ENCODE data around the gene MSL1. TPM values are rescaled to one million over a fixed set of nuclear protein-coding genes. Genes with fewer than 3 reads are reported as not detected.

The MSL1 gene
- total and polyA plus RNA-seq, 9 of the 15 experiments (the other 6 are each of a cell fraction or from before 2014, with no cell fraction given) = 13.8 to 120 (median 61.9) TPM

DNA sequence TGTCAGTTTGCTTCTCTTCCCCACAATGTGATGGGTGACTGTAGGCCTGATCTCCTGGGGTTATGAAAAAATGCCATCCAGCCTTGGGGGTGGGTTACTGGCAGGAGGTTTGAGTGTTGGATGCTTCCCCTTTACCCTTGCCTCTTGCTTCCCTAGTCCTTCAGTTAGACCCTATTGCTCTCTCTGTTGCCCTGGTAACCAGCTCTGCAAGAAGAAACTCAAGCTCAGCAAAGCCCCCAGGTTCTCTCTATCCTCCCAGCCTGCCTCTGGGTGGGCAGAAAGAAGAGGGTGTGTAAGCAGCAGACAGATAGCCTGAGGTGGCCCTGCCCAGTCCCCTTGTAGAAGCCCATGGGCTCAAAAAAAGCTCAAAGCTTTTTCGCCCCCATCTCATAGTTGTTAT is 52.7 kb downstream of the MSL1 start:
- Histone ChIP-seq H3K9me3 (replicated peaks; ENCODE audit: control insufficient read depth, insufficient read depth, low read depth, low read length) (no peaks in the 10 kb centered on the region), H2AFZ (ENCODE audit: low read depth, low read length) (no peak overlapping the region), H4K20me1 (replicated peaks; ENCODE audit: control insufficient read depth, insufficient read depth, low read length) (no peaks in the 10 kb centered on the region), H3K4me3 (no peak overlapping the region), H3K36me3 (ENCODE audit: control insufficient read depth, insufficient read depth, low read length) (peaks cover 48% of the 10 kb centered on the region), H3K4me2 (ENCODE audit: insufficient read depth, low read length) (no peak overlapping the region), H3K9ac (ENCODE audit: insufficient read depth in 1 of 2, low read depth in 2 of 2, low read length in 2 of 2) (no peak overlapping the region), H3K79me2 (ENCODE audit: control insufficient read depth, insufficient read depth, low read length) (no peaks in the 10 kb centered on the region), H3K27ac (ENCODE audit: extremely low read depth, low read depth, low read length) (no peak overlapping the region), H3K9me1 (ENCODE audit: control insufficient read depth, insufficient read depth, low read length) (peaks cover 5% of the 10 kb centered on the region), H3K4me1 (replicated peaks in 1 of 2; ENCODE audit: control insufficient read depth in 2 of 2, insufficient read depth in 2 of 2, low read length in 2 of 2) (peaks cover 10 to 23% of the 10 kb centered on the region in 2 experiments; a peak in 4 of 5 replicates), H3K27me3 (ENCODE audit: control insufficient read depth in 2 of 2, insufficient read depth in 2 of 2, low read length in 2 of 2) (no peaks in the 10 kb centered on the region)
- no peak for DNase-seq (ENCODE audit: extremely low read depth in 1 of 4, low spot score in 3 of 4)
- ChIA-PET CTCF (ENCODE audit: low intra/inter-chr PET ratio) (interaction anchor here (0.7 kb wide), 2 partner anchors 161 to 520 kb away, joined by 3 to 4 read pairs; no protein-coding TSS in a partner anchor), POLR2A (interaction anchor here (0.5 to 1.4 kb wide), 4 partner anchors 16 to 50 kb away, joined by 3 to 5 read pairs (median 3); no protein-coding TSS in a partner anchor)
- no peak for TF ChIP-seq MXI1 (IDR thresholded peaks at IDR 0.05; ENCODE audit: low read depth, low read length)
- peak; percentile 52 for TF ChIP-seq RFX1 (IDR thresholded peaks at IDR 0.05)
- FAIRE-seq = no peak
- WGBS (ENCODE audit: insufficient coverage, low coverage, missing lambda C conversion rate) = 92% methylated on average over 1 of the region's 1 CpG
- in situ Hi-C loops (cut with MboI) = no loop called here
- no peak for ATAC-seq
- intact Hi-C loops (cut with micrococcal nuclease) = no loop called here
- no TSS peak for BruUV-seq (replicated peaks)

DNA sequence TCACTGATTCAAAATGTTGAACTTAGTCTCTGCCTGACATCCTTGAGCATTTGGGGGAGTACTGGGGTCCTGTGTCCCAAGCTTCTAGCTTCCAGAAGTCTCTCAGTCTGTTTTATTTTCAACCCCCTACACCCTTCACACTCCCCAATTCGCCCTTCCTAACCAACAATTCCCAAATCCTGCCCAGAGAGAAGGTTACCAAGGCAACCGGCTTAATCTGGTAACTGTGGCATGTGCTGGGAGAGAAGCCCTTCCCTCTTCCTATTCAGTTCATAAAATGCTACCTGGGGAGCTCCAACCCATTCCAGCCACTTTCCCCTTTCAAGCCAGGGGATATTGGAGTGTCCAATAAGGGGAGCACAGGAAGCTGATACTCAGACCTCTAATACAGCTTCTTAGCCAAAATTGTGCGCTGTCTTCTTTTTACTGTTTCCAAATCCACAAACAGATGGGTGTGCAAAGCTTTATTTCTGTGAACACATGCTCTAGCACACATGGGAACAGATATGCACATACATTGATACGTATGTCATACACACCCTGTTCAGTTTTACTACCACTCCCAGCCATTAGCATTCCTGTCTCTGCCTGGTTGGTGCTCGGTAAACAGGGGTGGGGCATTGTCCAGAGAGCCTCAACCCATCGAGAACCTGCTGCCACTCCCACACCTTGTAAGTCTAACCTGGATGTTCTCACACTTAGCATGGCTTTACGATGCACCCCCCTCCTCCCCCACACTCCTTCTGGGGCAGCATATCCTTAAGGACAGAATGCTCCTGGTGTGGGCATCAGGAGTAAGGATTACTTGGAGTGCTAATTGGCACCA is 54.4 kb downstream of the MSL1 start:
- H3K27me3 ChIP-seq (ENCODE audit: control insufficient read depth in 2 of 2, insufficient read depth in 2 of 2, low read length in 2 of 2) = no peaks in the 10 kb centered on the region
- POLR2A ChIA-PET = interaction anchor here (1.3 kb wide), 1 partner anchor 13 kb away, joined by 4 read pairs; no protein-coding TSS in a partner anchor
- CTCF ChIA-PET (ENCODE audit: low intra/inter-chr PET ratio) = no interaction called here
- WGBS (ENCODE audit: insufficient coverage, low coverage, missing lambda C conversion rate) = 66% methylated on average over 7 of the region's 7 CpGs
- no peaks in the 10 kb centered on the region for H3K9me3 ChIP-seq (replicated peaks; ENCODE audit: control insufficient read depth, insufficient read depth, low read depth, low read length)
- H3K4me2 ChIP-seq (ENCODE audit: insufficient read depth, low read length) = no peak overlapping the region; the same call in none of the 2 replicates
- H4K20me1 ChIP-seq (replicated peaks; ENCODE audit: control insufficient read depth, insufficient read depth, low read length) = no peaks in the 10 kb centered on the region
- H3K9ac ChIP-seq (ENCODE audit: insufficient read depth in 1 of 2, low read depth in 2 of 2, low read length in 2 of 2) = peak overlapping the region; percentile 42 to 75; a peak in 1 of 4 replicates
- H2AFZ ChIP-seq (ENCODE audit: low read depth, low read length) = no peak overlapping the region
- peaks cover 10 to 28% of the 10 kb centered on the region in 2 experiments; a peak in 4 of 5 replicates for H3K4me1 ChIP-seq (replicated peaks in 1 of 2; ENCODE audit: control insufficient read depth in 2 of 2, insufficient read depth in 2 of 2, low read length in 2 of 2)
- H3K9me1 ChIP-seq (ENCODE audit: control insufficient read depth, insufficient read depth, low read length) = peaks cover 5% of the 10 kb centered on the region
- BruUV-seq (replicated peaks) = no TSS peak
- TF ChIP-seq RFX1 (IDR thresholded peaks at IDR 0.05) (peak; percentile 65; the same call in 1 of the 2 replicates), ZNF212 (CRISPR knock-in tag; IDR thresholded peaks at IDR 0.05) (no peak), POLR2AphosphoS5 (IDR thresholded peaks at IDR 0.05; ENCODE audit: control insufficient read depth, insufficient read depth, low read depth, low read length) (0 out of 2 replicates have a peak, but pooled peaks have one; percentile 2), HMGN3 (IDR thresholded peaks at IDR 0.05; ENCODE audit: borderline replicate concordance, extremely low read depth, insufficient read length, low read depth, low read length) (no peak)
- TF ChIP-seq, protein P1, sequence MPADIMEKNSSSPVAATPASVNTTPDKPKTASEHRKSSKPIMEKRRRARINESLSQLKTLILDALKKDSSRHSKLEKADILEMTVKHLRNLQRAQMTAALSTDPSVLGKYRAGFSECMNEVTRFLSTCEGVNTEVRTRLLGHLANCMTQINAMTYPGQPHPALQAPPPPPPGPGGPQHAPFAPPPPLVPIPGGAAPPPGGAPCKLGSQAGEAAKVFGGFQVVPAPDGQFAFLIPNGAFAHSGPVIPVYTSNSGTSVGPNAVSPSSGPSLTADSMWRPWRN (IDR thresholded peaks at IDR 0.05; ENCODE audit: low read depth) = no peak
- TF ChIP-seq, protein P2, sequence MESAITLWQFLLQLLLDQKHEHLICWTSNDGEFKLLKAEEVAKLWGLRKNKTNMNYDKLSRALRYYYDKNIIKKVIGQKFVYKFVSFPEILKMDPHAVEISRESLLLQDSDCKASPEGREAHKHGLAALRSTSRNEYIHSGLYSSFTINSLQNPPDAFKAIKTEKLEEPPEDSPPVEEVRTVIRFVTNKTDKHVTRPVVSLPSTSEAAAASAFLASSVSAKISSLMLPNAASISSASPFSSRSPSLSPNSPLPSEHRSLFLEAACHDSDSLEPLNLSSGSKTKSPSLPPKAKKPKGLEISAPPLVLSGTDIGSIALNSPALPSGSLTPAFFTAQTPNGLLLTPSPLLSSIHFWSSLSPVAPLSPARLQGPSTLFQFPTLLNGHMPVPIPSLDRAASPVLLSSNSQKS (CRISPR knock-in tag; IDR thresholded peaks at IDR 0.05) = no peak
- peak in 2 of 4 experiments; percentile 33 to 38 for DNase-seq (ENCODE audit: extremely low read depth in 1 of 4, low spot score in 3 of 4)
- peak; percentile 65 for FAIRE-seq
- no peak overlapping the region for H3K27ac ChIP-seq (ENCODE audit: extremely low read depth, low read depth, low read length)
- no peak overlapping the region for H3K4me3 ChIP-seq
- in situ Hi-C loops (cut with MboI) = no loop called here
- peaks cover 32% of the 10 kb centered on the region for H3K36me3 ChIP-seq (ENCODE audit: control insufficient read depth, insufficient read depth, low read length)
- intact Hi-C loops (cut with micrococcal nuclease) = no loop called here
- no peak for ATAC-seq
- H3K79me2 ChIP-seq (ENCODE audit: control insufficient read depth, insufficient read depth, low read length) = no peaks in the 10 kb centered on the region
